Astrocyte (in vitro differentiated cells and primary cell): ENCODE data around the gene ARHGEF11. TPM values are rescaled to one million over a fixed set of nuclear protein-coding genes. Genes with fewer than 3 reads are reported as not detected.

Source experiments
- DNase-seq: peaks from one replicate; pipeline ENCODE4 v3.0.0-alpha.2; 2010; ENCODE audit warnings: low read depth
- FAIRE-seq: peaks from 2 replicates; lab custom pipeline; 2011; peaks lifted over from hg19 to GRCh38; lab: Jason Lieb, UNC
- H2AFZ ChIP-seq: 2 replicates; pipeline ENCODE4 v1.6.0; 2012; ENCODE audit warnings: low read depth, low read length, inconsistent platforms
- H3K27ac ChIP-seq: 2 replicates; pipeline ENCODE4 v1.5.1; 2011; ENCODE audit warnings: low read depth, low read length, inconsistent platforms
- H3K27me3 ChIP-seq: 2 replicates; pipeline ENCODE4 v1.6.0; 2011; ENCODE audit warnings: low read length, inconsistent platforms; ENCODE audit not compliant: insufficient read depth
- H3K36me3 ChIP-seq: 2 replicates; pipeline ENCODE4 v1.5.1; 2011; ENCODE audit warnings: low read length, inconsistent platforms; ENCODE audit not compliant: insufficient read depth
- H3K4me1 ChIP-seq: 2 replicates; pipeline ENCODE4 v1.5.1; 2011; ENCODE audit warnings: low read length, inconsistent platforms; ENCODE audit not compliant: insufficient read depth
- H3K4me2 ChIP-seq: 2 replicates; pipeline ENCODE4 v1.6.0; 2012; ENCODE audit warnings: low read length, inconsistent platforms
- H3K4me3 ChIP-seq: 2 replicates; pipeline ENCODE4 v1.5.1; 2011; ENCODE audit warnings: low read depth, mild to moderate bottlenecking, low read length, inconsistent platforms; ENCODE audit not compliant: insufficient read depth
- H3K79me2 ChIP-seq: 2 replicates; pipeline ENCODE4 v1.6.0; 2012; ENCODE audit warnings: mild to moderate bottlenecking, low read length, inconsistent platforms; ENCODE audit not compliant: insufficient read depth
- H3K9ac ChIP-seq: 2 replicates; pipeline ENCODE4 v1.6.0; 2012; ENCODE audit warnings: mild to moderate bottlenecking, low read length, inconsistent platforms
- H3K9me3 ChIP-seq: 2 replicates; pipeline ENCODE4 v1.5.1; 2012; ENCODE audit warnings: low read depth, mild to moderate bottlenecking, low read length, inconsistent platforms; ENCODE audit not compliant: insufficient read depth
- H4K20me1 ChIP-seq: 2 replicates; pipeline ENCODE4 v1.6.0; 2012; ENCODE audit warnings: low read length, inconsistent platforms; ENCODE audit not compliant: insufficient read depth
- H3K27ac Mint-ChIP-seq: one replicate; pipeline ENCODE4 v1.8.0; 2021; ENCODE audit warnings: mild to moderate bottlenecking, mixed read lengths; ENCODE audit not compliant: unreplicated experiment
- H3K27me3 Mint-ChIP-seq: one replicate; pipeline ENCODE4 v1.8.0; 2021; ENCODE audit warnings: low read depth, mixed read lengths; ENCODE audit not compliant: unreplicated experiment
- H3K36me3 Mint-ChIP-seq: one replicate; pipeline ENCODE4 v1.8.0; 2021; ENCODE audit warnings: low read depth, mixed read lengths; ENCODE audit not compliant: unreplicated experiment
- H3K4me1 Mint-ChIP-seq: one replicate; pipeline ENCODE4 v1.8.0; 2021; ENCODE audit warnings: low read depth, mixed read lengths; ENCODE audit not compliant: unreplicated experiment
- H3K4me3 Mint-ChIP-seq: one replicate; pipeline ENCODE4 v1.8.0; 2021; ENCODE audit warnings: mild to moderate bottlenecking, moderate library complexity, mixed read lengths; ENCODE audit not compliant: unreplicated experiment
- H3K9me3 Mint-ChIP-seq: one replicate; pipeline ENCODE4 v1.8.0; 2021; ENCODE audit warnings: mild to moderate bottlenecking, mixed read lengths; ENCODE audit not compliant: unreplicated experiment
- CTCF ChIP-seq: IDR thresholded peaks from 2 replicates; pipeline ENCODE4 v1.5.1; 2011; ENCODE audit warnings: low read depth, mild to moderate bottlenecking, inconsistent platforms, low read length, moderate library complexity; ENCODE audit not compliant: insufficient read depth
- EZH2 ChIP-seq: IDR thresholded peaks from 2 replicates; pipeline ENCODE4 v1.6.1; 2012; ENCODE audit warnings: mild to moderate bottlenecking, low read length, inconsistent platforms; ENCODE audit not compliant: insufficient read depth
- total RNA-seq: library from RNA; stranded (reverse); gene quantifications from 2 replicates; pipeline ENCODE4 v1.2.1, GENCODE V29; 2021

The ARHGEF11 gene
- total RNA-seq, 1 donor from 2014 or later = 29.2 TPM

- Histone ChIP-seq H3K36me3 (no peaks in the 10 kb centered on the region), H3K4me3 (peak overlapping the region; percentile 63), H3K9me3 (no peaks in the 10 kb centered on the region), H3K4me2 (peak overlapping the region; percentile 82), H3K27ac (peak overlapping the region; percentile 74), H2AFZ (peak overlapping the region; percentile 38), H3K79me2 (peaks cover 30% of the 10 kb centered on the region), H4K20me1 (no peaks in the 10 kb centered on the region), H3K9ac (peak overlapping the region; percentile 76), H3K27me3 (no peaks in the 10 kb centered on the region), H3K4me1 (peaks cover 60% of the 10 kb centered on the region)
- H3K9me3 Mint-ChIP-seq = peaks cover 3% of the 10 kb centered on the region
- peak overlapping the region; percentile 68 for H3K4me3 Mint-ChIP-seq
- H3K27me3 Mint-ChIP-seq = peaks cover 26% of the 10 kb centered on the region
- H3K4me1 Mint-ChIP-seq = peaks cover 41% of the 10 kb centered on the region
- H3K27ac Mint-ChIP-seq = no peak overlapping the region
- TF ChIP-seq CTCF (no peak), EZH2 (no peak)
- H3K36me3 Mint-ChIP-seq = peaks cover 2% of the 10 kb centered on the region
- DNase-seq = no peak
- no peak for FAIRE-seq
These were observed 151.5 kb downstream of the ARHGEF11 start for GRCh38 chr1:156894001-156894400.

GRCh38 chr1:156893048-156893953 is 152.2 kb downstream of the ARHGEF11 start, which contains the start of gene PEAR1:
TSS of gene PEAR1 (plus strand) at chr1:156893718. CDS start at chr1:156903927, 10,209 bp downstream.
- peak within 1 kb of the TSS; percentile 63 for H3K4me3 ChIP-seq
- DNase-seq (no peak), FAIRE-seq (no peak)
- peak within 1 kb of the TSS; percentile 82 for H3K4me2 ChIP-seq
- peak within 1 kb of the TSS; percentile 76 for H3K9ac ChIP-seq
- peaks cover 24% of the 10 kb centered on the region for H3K79me2 ChIP-seq
- peak within 1 kb of the TSS; percentile 61 for H2AFZ ChIP-seq
- H3K27ac Mint-ChIP-seq = no peak within 1 kb of the TSS
- no peaks in the 10 kb centered on the region for H3K9me3 Mint-ChIP-seq
- H3K4me1 ChIP-seq = peaks cover 53% of the 10 kb centered on the region
- peaks cover under 1% of the 10 kb centered on the region for H3K36me3 Mint-ChIP-seq
- no peaks in the 10 kb centered on the region for H4K20me1 ChIP-seq
- H3K36me3 ChIP-seq = no peaks in the 10 kb centered on the region
- H3K27me3 ChIP-seq = peaks cover 3% of the 10 kb centered on the region
- TF ChIP-seq CTCF (no peak), EZH2 (no peak)
- H3K27ac ChIP-seq = peak within 1 kb of the TSS; percentile 74
- peaks cover 34% of the 10 kb centered on the region for H3K4me1 Mint-ChIP-seq
- H3K27me3 Mint-ChIP-seq = peaks cover 32% of the 10 kb centered on the region
- H3K4me3 Mint-ChIP-seq = peak within 1 kb of the TSS; percentile 68
- H3K9me3 ChIP-seq = no peaks in the 10 kb centered on the region
